ENCODE results near the gene ST8SIA1.

GRCh38 chr12:22196236-22196635 lies 138.3 kb downstream of the ST8SIA1 start:
- TF ChIP-seq ZNF140 (tag by site-specific recombination; IDR thresholded peaks at IDR 0.05) (no peak), ZBTB49 (tag by site-specific recombination; IDR thresholded peaks at IDR 0.05; ENCODE audit: low read depth) (no peak), ZNF302 (tag by site-specific recombination; IDR thresholded peaks at IDR 0.05; ENCODE audit: low read depth) (no peak), ZNF274 (IDR thresholded peaks at IDR 0.05; ENCODE audit: low read length) (no peak), ZNF274 (tag by site-specific recombination; IDR thresholded peaks at IDR 0.05; ENCODE audit: borderline replicate concordance) (no peak), ZNF416 (tag by site-specific recombination; IDR thresholded peaks at IDR 0.05) (no peak), CTCF (tag by site-specific recombination; IDR thresholded peaks at IDR 0.05) (no peak), YY1 (tag by site-specific recombination; IDR thresholded peaks at IDR 0.05) (no peak), KLF17 (tag by site-specific recombination; IDR thresholded peaks at IDR 0.05) (no peak), ZEB2 (tag by site-specific recombination; IDR thresholded peaks at IDR 0.05) (no peak), REST (tag by site-specific recombination; IDR thresholded peaks at IDR 0.05) (no peak)
